ENCODE measurements around the gene PDZD4.
A peak's percentile ranks its signal among the peaks of the same experiment; 100 is the strongest.

The PDZD4 gene

GRCh38 chrX:153772316-153773217, 57.8 kb downstream of the PDZD4 start:
- no peak for DNase-seq (ENCODE audit: low spot score)

GRCh38 chrX:153771415-153772315, 58.7 kb downstream of the PDZD4 start:
- no peak for DNase-seq (ENCODE audit: low spot score)

- DNase-seq (ENCODE audit: low spot score): no peak
Observed at GRCh38 chrX:153770601-153771414, 59.5 kb downstream of the PDZD4 start.

- peak; percentile 31 for DNase-seq (ENCODE audit: low spot score)
Observed at GRCh38 chrX:153769865-153770600, 60.3 kb downstream of the PDZD4 start.

GRCh38 chrX:153769158-153769864, 61.0 kb downstream of the PDZD4 start:
- DNase-seq (ENCODE audit: low spot score): no peak

- DNase-seq (ENCODE audit: low spot score): no peak
Observed at GRCh38 chrX:153768311-153769157, 61.8 kb downstream of the PDZD4 start.

- DNase-seq (ENCODE audit: low spot score): no peak
Observed at GRCh38 chrX:153767674-153768055, 62.7 kb downstream of the PDZD4 start.

GRCh38 chrX:153766871-153767673, 63.3 kb downstream of the PDZD4 start:
- DNase-seq (ENCODE audit: low spot score): no peak

GRCh38 chrX:153766098-153766817, 64.1 kb downstream of the PDZD4 start:
- peak; percentile 71 for DNase-seq (ENCODE audit: low spot score)

- peak; percentile 89 for DNase-seq (ENCODE audit: low spot score)
Observed at GRCh38 chrX:153765138-153766079, 64.9 kb downstream of the PDZD4 start.

GRCh38 chrX:153764786-153765137, 65.6 kb downstream of the PDZD4 start:
- DNase-seq (ENCODE audit: low spot score): no peak

GRCh38 chrX:153763989-153764755, 66.2 kb downstream of the PDZD4 start, which contains the start of gene PLXNB3:
Gene PLXNB3, plus strand, starts transcription at chrX:153764249. Its CDS starts 1,287 bp downstream, at chrX:153765536.
- DNase-seq (ENCODE audit: low spot score): peak; percentile 83

- DNase-seq (ENCODE audit: low spot score): no peak
Observed at GRCh38 chrX:153763298-153763932, 66.9 kb downstream of the PDZD4 start.

- no peak for DNase-seq (ENCODE audit: low spot score)
Observed at GRCh38 chrX:153762626-153763173, 67.6 kb downstream of the PDZD4 start.

- DNase-seq (ENCODE audit: low spot score): no peak
Observed at GRCh38 chrX:153761863-153762262, 68.5 kb downstream of the PDZD4 start.

All from pons (tissue), 1 donor.